Pancreas (tissue), 10 donors: Measurements from ENCODE around the gene FARSA. TPM values are rescaled to one million over a fixed set of nuclear protein-coding genes. Genes with fewer than 3 reads are reported as not detected.
"Not testable (repeated sequence)": the region's sequence is repeated elsewhere in the genome, so short reads cannot be mapped to it uniquely, and the experiment has no call there.

Experiments used
- ATAC-seq, 4 donors: fragments of 200-7000 bp; cut with Tn5 transposase; one replicate each; pipeline versions ENCODE4 v1.8.0 to v1.9.1; 2020; ENCODE audit warnings: mild to moderate bottlenecking in 4 of 4, moderate library complexity in 4 of 4
- DNase-seq, 6 donors: peaks; one replicate each; pipeline ENCODE4 v3.0.0-alpha.2; 2020
- FAIRE-seq: peaks from 2 replicates; lab custom pipeline; 2012; peaks lifted over from hg19 to GRCh38; lab: Jason Lieb, UNC
- H3K27ac ChIP-seq, 4 donors: fragments of 200-600 bp; sonication (generic); 1 replicate in 3 of 4; 2 replicates in 1 of 4; pipeline versions ENCODE4 v1.5.0 to v1.8.0; 2020
- H3K27me3 ChIP-seq, 4 donors: fragments of 200-600 bp; one replicate each; pipeline ENCODE4 v1.8.0; 2021
- H3K36me3 ChIP-seq, 3 donors: fragments of 200-600 bp; sonication (generic) in 1 of 3; one replicate each; pipeline versions ENCODE4 v1.5.0 to v1.8.0; 2020 to 2021
- H3K4me1 ChIP-seq, 3 donors: fragments of 200-600 bp; one replicate each; pipeline ENCODE4 v1.8.0; 2021
- H3K4me3 ChIP-seq, 4 donors: fragments of 200-600 bp; sonication (generic) in 2 of 4; one replicate each; pipeline versions ENCODE4 v1.5.0 to v1.8.0; 2020 to 2021
- H3K9me3 ChIP-seq, 4 donors: fragments of 200-600 bp; one replicate each; pipeline ENCODE4 v1.8.0; 2021
- WGBS, 2 donors: extraction: QIAGEN DNeasy Blood & Tissue Kit; methylation state at CpG; one replicate each; pipeline ENCODE4 v1.1.7; 2013; 5-methylcytosine and 5-hydroxymethylcytosine counted together
- intact Hi-C, 3 donors: fragments of 100-400 bp; cut with DNase I; formaldehyde crosslinking; loops; one replicate each; pipeline versions ENCODE4 v1.11.1 to v1.14.2; 2022
- polyA plus RNA-seq, 2 donors: library from polyadenylated mRNA; stranded (reverse); fragments of 200-250 nt; gene quantifications; one replicate each; pipeline ENCODE4 v1.2.3, GENCODE V29; 2013
- total RNA-seq, 6 donors: library from RNA; stranded (reverse); fragmentation: NEBNext Ultra II Directional in 4 of 6; extraction: Animal tissue kit (Norgen Biotek cat#: 25700) in 4 of 6; gene quantifications; one replicate each; pipeline versions ENCODE4 v1.2.1 to v1.2.4, GENCODE V29; 2021 to 2023
- TF ChIP-seq, protein P1 (sequence below), 4 donors: fragments of 200-600 bp; sonication (generic) in 3 of 4; IDR thresholded peaks; one replicate each; pipeline versions ENCODE4 v1.5.0 to v1.8.0; 2021; ENCODE audit warnings: antibody characterized with exemption in 4 of 4
- donor health status: healthy with polysubstance abuse.
- donor health status: DM: no; HTN: no; CAD: no; lungs with moderate emphysema.
- donor health status: DM: no; HTN: no; CAD: no.
- donor health status: control.
- donor health status: control.
- donor health status: Bipolar disorder and iron deficiency.
- donor health status: DM: yes; HTN: yes; CAD: no.
- donor health status: DM: no; HTN: no; CAD: no.
- donor health status: DM: no; HTN: no; CAD: no.
- donor health status: DM: yes; HTN: yes; CAD: no.

The FARSA gene
- total and polyA plus RNA-seq, 8 donors = 19.4 to 46.0 (median 30.2) TPM

DNA sequence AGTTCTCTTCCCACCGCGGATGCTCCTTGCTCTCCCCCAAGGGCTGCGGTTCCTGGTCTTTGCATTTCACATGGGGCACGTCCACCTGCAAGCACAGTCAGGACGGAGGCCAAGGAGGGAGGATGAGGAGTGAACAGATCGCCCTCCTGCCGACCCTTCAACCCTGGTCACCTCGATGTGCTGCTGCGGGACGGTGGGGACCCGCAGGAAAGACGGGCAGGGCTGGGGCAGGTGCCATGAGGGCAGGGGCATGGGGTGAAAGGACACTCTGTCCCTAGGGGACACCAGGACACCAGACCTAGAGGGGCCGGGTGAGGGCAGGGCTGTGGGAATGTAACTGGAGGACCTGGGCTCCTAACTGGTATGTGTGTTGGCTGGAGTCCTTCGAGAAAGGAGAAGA is 15.3 kb downstream of the FARSA start:
- Histone ChIP-seq H3K27me3 (no peaks in the 10 kb centered on the region), H3K4me1 (peaks cover 0 to 7% (median 6%) of the 10 kb centered on the region in 3 donors), H3K4me3 (no peak overlapping the region), H3K9me3 (no peaks in the 10 kb centered on the region), H3K27ac (no peak overlapping the region), H3K36me3 (peaks cover 0 to 11% (median 5%) of the 10 kb centered on the region in 3 donors)
- TF ChIP-seq, protein P1, sequence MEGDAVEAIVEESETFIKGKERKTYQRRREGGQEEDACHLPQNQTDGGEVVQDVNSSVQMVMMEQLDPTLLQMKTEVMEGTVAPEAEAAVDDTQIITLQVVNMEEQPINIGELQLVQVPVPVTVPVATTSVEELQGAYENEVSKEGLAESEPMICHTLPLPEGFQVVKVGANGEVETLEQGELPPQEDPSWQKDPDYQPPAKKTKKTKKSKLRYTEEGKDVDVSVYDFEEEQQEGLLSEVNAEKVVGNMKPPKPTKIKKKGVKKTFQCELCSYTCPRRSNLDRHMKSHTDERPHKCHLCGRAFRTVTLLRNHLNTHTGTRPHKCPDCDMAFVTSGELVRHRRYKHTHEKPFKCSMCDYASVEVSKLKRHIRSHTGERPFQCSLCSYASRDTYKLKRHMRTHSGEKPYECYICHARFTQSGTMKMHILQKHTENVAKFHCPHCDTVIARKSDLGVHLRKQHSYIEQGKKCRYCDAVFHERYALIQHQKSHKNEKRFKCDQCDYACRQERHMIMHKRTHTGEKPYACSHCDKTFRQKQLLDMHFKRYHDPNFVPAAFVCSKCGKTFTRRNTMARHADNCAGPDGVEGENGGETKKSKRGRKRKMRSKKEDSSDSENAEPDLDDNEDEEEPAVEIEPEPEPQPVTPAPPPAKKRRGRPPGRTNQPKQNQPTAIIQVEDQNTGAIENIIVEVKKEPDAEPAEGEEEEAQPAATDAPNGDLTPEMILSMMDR (IDR thresholded peaks at IDR 0.05) = no peak
- DNase-seq = peak in 1 of 6 donors; percentile 74
- no peak for ATAC-seq
- 88 to 90% methylated on average over 14 of the region's 14 CpGs for WGBS, 2 donors
- intact Hi-C loops = no loop called here
- FAIRE-seq = no peak

DNA sequence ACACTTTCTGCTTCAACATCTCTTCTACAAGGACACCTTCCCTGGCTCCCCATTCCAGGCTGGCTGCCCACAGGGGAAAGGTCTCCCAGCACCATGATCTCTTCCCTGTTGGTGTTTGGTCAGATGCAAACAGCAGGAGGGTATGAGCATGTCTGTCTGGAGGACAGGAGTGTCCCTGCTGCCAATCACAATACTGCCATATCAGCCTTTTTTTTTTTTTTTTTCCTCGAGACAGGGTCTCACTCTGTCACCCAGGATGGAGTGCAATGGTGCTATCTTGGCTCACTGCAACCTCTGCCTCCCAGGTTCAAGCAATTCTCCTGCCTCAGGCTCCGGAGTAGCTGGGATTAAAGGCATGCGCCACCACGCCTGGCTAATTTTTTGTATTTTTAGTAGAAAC is 17.7 kb downstream of the FARSA start:
- H3K4me3 ChIP-seq, H3K9me3 ChIP-seq, H3K36me3 ChIP-seq, intact Hi-C loops, FAIRE-seq, DNase-seq, H3K27me3 ChIP-seq, H3K27ac ChIP-seq, ATAC-seq: not testable (repeated sequence)
- peaks cover 0 to 17% (median 14%) of the 10 kb centered on the region in 3 donors for H3K4me1 ChIP-seq
- WGBS, 2 donors = 75 to 82% methylated on average over 4 of the region's 4 CpGs

DNA sequence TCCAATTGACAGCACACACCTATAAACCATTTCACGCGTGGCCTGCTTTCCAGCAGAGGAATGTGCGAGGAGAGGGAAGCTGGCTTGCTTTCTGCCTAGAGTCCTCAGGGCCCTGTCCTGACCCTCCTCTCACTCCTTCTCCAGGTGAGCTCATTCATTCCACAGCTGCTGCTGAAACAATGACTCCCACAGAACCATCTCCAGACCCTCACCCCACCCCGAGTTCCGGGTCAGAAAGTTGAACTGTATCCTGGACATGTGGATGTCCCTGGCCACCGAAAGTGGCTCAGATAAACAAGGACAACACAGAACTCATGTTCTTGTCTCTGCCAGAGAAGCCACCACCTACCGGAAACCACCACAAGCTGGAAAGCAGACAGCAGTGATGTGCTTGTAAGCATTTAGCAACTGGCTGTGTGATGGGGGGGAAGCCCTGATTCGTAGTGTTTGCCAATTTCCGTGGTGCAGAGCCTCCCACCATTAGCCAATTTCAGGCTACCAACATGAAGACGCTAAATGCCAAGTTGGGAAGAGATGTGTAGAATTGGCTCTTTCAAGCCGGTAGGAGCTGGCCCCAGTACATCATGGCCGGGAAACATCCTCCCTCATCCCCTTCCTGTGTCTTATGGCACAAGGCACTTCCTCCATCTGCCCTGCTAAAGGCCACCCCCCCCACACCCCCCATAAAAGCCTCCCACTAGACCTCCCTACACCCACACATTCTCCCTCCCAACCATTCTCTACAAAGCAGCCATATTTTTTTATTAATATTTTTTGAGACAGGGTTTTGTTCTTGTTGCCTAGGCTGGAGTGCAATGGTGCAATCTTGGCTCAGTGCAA is 19.4 kb downstream of the FARSA start:
- peak overlapping the region in 3 of 4 donors; percentile 63 to 70 (median 66) for H3K27ac ChIP-seq
- TF ChIP-seq, protein P1 (IDR thresholded peaks at IDR 0.05) = no peak
- ATAC-seq = peak in 3 of 4 donors; percentile 2 to 13 (median 5)
- H3K4me3 ChIP-seq = no peak overlapping the region
- DNase-seq = no peak
- peaks cover 0 to 17% (median 14%) of the 10 kb centered on the region in 3 donors for H3K4me1 ChIP-seq
- no peak for FAIRE-seq
- no peaks in the 10 kb centered on the region for H3K27me3 ChIP-seq
- 75 to 76% methylated on average over 12 of the region's 12 CpGs for WGBS, 2 donors
- no peaks in the 10 kb centered on the region for H3K9me3 ChIP-seq
- intact Hi-C loops = no loop called here
- H3K36me3 ChIP-seq = no peaks in the 10 kb centered on the region

- TF ChIP-seq, protein P1 (IDR thresholded peaks at IDR 0.05) = no peak
- intact Hi-C loops = no loop called here
- Histone ChIP-seq H3K36me3 (no peaks in the 10 kb centered on the region), H3K27ac (peak overlapping the region; percentile 58 to 70 (median 64)), H3K4me1 (peaks cover 0 to 17% (median 14%) of the 10 kb centered on the region in 3 donors), H3K4me3 (peak overlapping the region in 2 of 4 donors; percentile 23), H3K27me3 (no peaks in the 10 kb centered on the region), H3K9me3 (no peaks in the 10 kb centered on the region)
- no peak for FAIRE-seq
- peak; percentile 64 to 91 (median 81) for DNase-seq
- WGBS, 2 donors = 2 to 5% methylated on average over 22 of the region's 22 CpGs
- peak; percentile 83 to 87 (median 86) for ATAC-seq
Measured at GRCh38 chr19:12913011-12913561, 20.4 kb downstream of the FARSA start.

- intact Hi-C loops = no loop called here
- WGBS, 2 donors = 26 to 31% methylated on average over 4 of the region's 4 CpGs
Measured at GRCh38 chr19:12912571-12912970, 20.9 kb downstream of the FARSA start.

More at GRCh38 chr19:12912571-12912970, 20.9 kb downstream of the FARSA start:
- ATAC-seq (peak; percentile 8 to 12 (median 10)), FAIRE-seq (no peak), DNase-seq (no peak)
- Histone ChIP-seq H3K4me3 (peak overlapping the region in 2 of 4 donors; percentile 23), H3K4me1 (peaks cover 0 to 17% (median 14%) of the 10 kb centered on the region in 3 donors), H3K27me3 (no peaks in the 10 kb centered on the region), H3K9me3 (no peaks in the 10 kb centered on the region), H3K36me3 (no peaks in the 10 kb centered on the region), H3K27ac (peak overlapping the region; percentile 58 to 70 (median 64))
- TF ChIP-seq, protein P1 (IDR thresholded peaks at IDR 0.05) = no peak
